Sigmoid colon (tissue), 4 donors: Measurements from ENCODE around the gene TMEM120B.

Source experiments
- POLR2A ChIP-seq, 2 donors: fragments of 450-650 bp; IDR thresholded peaks; one replicate each; pipeline ENCODE4 v1.6.1; 2016; ENCODE audit warnings: antibody characterized with exemption in 2 of 2, mild to moderate bottlenecking in 2 of 2, moderate library complexity in 2 of 2
- POLR2AphosphoS5 ChIP-seq, 4 donors: sonication (generic); formaldehyde crosslinking; IDR thresholded peaks; one replicate each; pipeline ENCODE4 v1.6.1; 2017; ENCODE audit warnings: antibody characterized with exemption in 4 of 4
- TF ChIP-seq, protein P1 (sequence below), 4 experiments: fragments of 450-650 bp in 3 of 4; fragments of 200-600 bp in 1 of 4; IDR thresholded peaks; one replicate each; pipeline ENCODE4 v1.5.1; 2016 to 2019; ENCODE audit warnings: antibody characterized with exemption in 4 of 4, mild to moderate bottlenecking in 3 of 4, moderate library complexity in 2 of 4

- no peak for TF ChIP-seq POLR2A (IDR thresholded peaks at IDR 0.05)
- TF ChIP-seq, protein P1, sequence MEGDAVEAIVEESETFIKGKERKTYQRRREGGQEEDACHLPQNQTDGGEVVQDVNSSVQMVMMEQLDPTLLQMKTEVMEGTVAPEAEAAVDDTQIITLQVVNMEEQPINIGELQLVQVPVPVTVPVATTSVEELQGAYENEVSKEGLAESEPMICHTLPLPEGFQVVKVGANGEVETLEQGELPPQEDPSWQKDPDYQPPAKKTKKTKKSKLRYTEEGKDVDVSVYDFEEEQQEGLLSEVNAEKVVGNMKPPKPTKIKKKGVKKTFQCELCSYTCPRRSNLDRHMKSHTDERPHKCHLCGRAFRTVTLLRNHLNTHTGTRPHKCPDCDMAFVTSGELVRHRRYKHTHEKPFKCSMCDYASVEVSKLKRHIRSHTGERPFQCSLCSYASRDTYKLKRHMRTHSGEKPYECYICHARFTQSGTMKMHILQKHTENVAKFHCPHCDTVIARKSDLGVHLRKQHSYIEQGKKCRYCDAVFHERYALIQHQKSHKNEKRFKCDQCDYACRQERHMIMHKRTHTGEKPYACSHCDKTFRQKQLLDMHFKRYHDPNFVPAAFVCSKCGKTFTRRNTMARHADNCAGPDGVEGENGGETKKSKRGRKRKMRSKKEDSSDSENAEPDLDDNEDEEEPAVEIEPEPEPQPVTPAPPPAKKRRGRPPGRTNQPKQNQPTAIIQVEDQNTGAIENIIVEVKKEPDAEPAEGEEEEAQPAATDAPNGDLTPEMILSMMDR (IDR thresholded peaks at IDR 0.05), result no peak
- no peak for TF ChIP-seq POLR2AphosphoS5 (IDR thresholded peaks at IDR 0.05)
Observed at GRCh38 chr12:121715862-121716435, 3.4 kb downstream of the TMEM120B start.
